Activated effector memory CD4-positive, alpha-beta T cell treated with anti-CD3 and anti-CD28 coated beads, Interleukin-2, amount 50 U/mL, for 16 hours (primary cell): ENCODE measurements around the gene PDCD5.
A peak's percentile ranks its signal among the peaks of the same experiment; 100 is the strongest.
"Not testable (repeated sequence)": the region's sequence is repeated elsewhere in the genome, so short reads cannot be mapped to it uniquely, and the experiment has no call there.

Experiments
- DNase-seq: peaks from one replicate; pipeline ENCODE4 v3.0.0-alpha.2; 2020

PDCD5 gene, protein sequence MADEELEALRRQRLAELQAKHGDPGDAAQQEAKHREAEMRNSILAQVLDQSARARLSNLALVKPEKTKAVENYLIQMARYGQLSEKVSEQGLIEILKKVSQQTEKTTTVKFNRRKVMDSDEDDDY

DNA sequence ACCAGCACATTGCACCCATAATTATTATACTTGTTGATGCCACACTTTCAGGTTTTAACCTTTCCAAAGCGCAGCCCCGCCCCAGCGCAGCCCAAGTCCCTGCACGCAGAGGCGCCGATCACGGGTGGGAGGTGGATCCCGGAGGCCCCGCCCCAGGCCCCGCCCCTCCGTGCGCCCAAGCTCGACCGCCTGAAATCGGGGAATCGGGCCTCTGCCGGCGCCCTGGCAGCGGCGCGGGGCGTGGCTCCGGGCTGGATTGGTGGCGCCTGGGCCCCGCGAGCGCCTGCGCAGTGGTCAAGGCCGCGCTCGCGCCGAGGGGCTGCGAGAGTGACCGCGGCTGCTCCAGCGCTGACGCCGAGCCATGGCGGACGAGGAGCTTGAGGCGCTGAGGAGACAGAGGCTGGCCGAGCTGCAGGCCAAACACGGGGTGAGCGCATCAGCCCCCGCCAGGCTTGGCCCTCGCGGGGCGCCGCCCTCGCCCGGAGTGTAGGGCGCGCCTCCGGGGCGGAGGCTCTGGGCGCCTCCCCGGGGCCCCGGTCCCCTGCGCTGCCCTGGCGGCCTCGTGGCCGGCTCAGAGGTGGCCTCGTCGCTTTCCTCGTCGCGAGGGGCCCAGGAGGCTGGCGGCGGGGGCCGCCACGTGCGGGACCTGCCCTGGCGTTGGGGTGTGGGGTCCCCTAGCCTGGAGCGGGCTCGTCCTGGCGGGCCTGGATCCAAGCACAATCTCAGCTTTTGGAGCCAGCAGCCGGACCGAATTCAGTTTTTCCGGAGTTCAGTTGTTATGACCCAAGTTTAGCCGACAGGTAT lies at the start of gene PDCD5:
Gene PDCD5, plus strand, starts transcription at position 290 of the 804 bp plus-strand sequence. Its CDS starts 72 bp downstream, at position 362.
- peak; percentile 99 for DNase-seq

DNA sequence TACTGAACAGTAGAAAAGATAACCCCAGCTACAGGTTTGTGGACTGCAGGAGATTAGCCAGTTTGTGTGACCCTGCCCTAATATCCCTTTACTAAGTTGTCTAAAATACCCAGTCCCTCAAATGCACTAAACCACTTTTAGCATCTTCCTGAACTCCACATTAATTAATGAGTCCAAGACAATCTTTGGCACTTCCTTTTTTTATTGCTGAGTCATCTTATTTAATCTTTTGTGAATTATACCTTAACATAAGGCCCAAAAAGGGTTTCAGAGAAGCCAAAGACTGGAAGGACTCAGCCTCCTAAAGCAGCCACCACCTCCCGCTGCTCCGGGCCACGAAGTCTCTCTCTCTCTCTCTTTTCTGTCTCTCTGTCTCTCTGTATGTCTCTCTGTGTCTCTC lies 48.8 kb upstream of the PDCD5 start:
- no peak for DNase-seq

DNA sequence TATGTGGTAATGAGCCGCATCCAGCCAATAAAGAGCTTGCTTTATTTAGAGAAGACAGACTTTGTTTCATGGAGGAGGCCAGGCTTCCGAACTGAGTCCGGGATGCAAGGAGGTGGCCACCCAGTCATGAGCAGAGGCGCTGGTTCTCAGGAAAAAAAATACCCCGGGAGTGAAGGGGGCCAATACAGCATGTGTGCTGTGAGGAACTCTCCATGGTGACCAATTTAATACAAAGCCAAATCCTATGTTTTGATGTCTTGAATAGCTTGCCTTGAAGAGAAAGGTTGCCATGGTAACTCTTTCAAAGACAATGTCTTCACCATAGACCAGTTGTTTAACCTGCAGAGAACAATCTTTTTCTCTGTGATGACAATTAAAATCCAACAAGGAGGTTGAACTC lies 43.4 kb upstream of the PDCD5 start:
- no peak for DNase-seq

DNA sequence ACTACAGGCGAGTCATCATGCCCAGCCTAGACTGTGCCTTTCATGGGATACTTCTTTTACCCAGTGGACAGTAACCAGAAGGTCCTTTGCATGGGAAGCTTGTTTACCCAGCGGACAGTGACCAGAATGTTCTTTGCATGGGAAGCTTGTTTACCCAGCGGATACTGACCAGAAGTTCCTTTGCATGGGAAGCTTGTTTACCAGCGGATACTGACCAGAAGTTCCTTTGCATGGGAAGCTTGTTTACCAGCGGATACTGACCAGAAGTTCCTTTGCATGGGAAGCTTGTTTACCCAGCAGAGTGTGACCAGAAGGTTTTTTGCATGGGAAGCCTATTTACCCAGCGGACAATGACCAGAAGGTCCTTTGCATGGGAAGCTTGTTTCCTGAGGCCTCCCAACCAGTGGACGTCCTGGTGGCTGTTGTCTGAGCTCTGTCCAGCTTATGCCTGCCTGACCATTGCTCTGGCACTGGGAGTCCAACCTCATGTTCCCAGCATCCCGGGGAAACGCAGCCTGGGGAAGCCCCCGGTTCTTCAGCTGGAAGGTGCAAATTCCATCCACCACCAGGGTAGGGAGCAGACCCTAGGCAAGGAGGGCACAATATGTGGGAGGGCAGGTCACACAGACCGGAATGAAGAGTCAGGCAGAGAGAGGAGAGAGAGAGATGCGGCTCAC lies 41.6 kb upstream of the PDCD5 start:
- DNase-seq = no peak

DNA sequence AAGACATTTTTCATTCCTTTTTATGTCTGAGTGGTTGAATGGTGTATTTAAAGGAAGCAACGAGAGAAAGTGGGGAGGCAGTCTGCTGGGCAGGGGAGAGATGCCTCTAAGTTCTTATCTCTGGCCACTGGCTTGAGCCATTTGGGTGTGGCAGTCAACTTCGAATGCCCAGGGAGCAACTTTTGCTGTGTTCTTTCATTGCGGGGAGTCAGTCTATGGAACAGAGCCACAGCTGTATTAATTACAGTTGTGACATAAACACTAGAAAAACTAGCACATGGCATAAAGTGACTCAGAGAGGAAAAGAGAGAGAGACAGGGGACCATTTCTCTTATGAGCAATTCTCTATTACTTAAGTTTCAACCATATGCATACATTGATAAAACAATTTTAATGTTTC lies 40.4 kb upstream of the PDCD5 start:
- DNase-seq = no peak

DNA sequence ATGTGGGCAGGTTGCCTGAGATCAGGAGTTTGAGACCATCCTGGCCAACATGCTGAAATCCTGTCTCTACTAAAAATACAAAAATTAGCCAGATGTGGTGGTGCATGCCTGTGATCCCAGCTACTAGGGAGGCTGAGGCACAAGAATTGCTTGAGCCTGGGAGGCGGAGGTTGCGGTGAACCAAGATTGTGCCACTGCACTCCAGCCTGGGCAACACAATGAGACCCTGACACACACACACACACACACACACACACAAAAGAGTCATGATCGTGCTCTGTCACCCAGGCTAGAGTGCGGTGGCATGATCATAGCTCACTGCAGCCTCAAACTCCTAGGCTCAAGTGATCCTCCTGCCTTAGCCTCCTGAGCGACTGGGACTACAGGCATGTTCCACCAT lies 39.6 kb upstream of the PDCD5 start:
- not testable (repeated sequence) for DNase-seq

DNA sequence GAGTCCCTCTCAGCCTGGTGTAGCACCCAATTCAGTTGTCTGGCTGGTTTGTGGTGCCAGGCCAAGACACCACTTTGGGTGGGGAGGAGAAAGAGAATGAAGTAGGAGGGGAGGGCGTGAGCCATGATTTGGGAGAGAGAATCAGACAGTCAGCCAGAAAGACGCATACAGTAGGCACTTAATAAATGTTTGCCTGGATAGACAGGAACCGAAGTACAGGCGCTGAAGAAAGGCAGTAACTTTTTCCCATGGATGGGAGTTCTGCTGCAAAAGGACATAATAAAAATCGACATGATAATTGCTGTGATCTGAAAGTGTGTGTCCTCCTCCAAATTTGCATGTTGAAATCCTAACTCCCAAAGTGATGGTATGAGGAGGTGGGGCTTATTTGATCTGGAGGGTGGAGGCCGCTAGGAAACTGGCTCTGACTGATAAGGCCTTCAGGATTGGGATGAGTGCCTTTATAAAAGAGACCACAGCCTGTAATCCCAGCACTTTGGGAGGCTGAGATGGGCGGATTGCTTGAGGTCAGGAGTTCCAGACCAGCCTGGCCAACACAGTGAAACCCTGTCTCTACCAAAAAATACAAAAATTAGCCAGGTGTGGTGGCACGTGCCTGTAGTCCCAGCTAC lies 38.4 kb upstream of the PDCD5 start:
- DNase-seq = no peak

DNA sequence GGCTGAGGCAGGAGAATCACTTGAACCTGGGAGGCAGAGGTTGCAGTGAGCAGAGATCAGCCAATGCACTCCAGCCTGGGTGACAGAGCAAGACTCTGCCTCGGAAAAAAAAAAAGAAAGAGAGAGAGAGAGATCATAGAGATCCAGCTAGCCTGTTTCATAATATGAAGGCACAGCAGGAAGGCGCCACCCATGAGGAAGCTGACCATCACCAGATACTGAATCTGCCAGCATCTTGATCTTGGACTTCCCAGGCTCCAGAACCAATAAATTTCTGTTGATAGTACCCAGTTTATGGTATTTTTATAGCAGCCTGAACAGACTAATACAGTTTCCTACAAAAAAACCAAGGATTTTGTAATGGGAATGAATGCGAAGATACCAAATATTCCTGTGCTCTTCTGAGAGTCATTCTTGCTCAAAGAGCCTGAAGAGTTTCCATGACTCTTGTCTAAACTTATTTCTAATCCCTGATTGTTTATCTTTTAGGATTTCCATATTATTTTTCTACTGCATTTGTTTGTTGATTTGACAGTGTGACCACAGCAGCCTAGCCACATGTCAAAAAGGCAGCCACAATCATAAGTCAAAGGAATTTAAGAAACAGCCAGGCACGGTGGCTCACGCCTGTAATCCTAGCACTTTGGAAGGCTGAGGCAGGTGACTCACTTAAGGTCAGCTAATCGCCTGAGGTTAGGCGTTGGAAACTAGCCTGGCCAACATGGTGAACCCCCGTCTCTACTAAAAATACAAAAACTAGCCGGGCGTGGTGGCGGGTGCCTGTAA lies 37.7 kb upstream of the PDCD5 start:
- DNase-seq = no peak

DNA sequence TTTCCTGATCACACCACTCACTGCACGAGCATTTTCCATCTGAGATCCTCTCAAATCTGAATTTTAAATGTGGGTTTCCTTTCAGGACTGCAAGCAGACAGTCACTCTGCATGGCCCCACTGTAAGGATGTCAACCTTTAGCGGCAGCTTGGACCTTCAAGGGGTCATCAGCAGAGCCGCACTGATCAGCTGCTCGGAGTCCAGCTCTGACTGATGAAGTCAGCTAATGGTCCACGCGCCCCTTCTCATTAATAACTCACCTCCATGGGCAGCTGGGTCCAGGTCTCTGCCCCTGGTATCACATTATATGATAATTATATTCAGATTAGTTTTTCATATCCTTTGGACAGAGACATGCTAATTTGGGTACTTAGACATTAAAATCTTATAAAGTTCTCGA lies 36.1 kb upstream of the PDCD5 start:
- no peak for DNase-seq

DNA sequence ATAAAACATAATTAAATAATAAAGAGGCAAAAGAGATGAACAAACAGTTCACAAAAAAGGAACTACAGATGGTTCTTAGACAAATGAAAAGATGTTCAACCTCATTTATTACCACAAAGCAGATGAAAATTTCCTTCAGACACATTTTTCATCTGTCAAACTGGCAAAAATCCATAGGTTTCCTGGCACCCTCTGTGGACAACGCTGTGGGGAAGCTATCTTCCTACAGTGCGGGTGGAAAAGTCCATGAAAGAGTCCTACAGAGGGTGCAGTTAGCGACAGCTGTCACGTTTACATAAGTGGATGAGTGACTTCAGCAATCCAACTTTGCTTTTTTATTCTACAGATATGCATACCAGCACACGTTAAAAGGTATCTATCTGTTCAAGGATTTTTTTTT lies 30.3 kb upstream of the PDCD5 start:
- DNase-seq = no peak

DNA sequence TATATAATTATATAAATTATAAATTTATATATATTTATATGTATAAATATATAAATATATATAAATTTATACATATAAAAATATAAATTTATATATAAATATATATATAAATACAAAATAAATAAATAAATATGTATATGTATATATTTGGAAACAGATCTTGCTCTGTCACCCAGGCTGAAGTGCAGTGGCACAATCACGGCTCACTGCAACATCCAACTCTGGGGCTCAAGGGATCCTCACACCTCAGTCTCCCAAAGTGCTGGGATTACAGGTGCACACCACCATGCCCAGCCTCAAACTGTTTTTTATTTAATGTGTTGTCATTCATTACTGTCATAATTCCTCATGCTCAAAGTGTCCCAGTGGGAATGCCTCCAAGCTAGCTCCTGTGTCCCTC lies 25.2 kb upstream of the PDCD5 start:
- no peak for DNase-seq

DNA sequence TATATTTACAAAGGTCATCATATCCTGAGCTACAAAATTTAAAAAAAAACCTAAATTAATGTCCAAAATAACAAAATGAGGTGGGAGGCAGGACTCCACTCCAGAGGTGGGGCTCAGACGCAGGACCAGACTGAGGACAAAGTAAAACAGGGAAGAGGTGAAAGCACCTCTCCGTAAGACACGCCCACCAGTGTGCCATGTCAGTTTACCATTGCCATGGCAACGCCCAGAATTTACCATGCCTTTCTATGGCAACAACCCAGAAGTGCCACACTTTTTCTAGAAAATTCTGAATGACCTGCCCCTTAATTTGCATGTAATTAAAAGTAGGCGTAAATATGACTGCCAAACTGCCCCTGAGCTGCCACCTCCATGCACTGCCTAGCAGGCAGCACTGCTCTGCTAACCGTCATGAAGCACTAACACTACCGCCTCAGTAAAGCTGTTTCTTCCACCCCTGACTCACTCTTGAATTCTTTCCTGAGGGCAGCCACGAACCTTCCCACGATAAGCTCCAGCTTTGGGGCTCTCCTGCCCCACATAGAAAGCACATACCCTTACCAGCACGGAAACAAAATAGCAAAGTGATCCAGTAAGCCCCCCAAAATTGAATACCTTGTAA lies 22.3 kb upstream of the PDCD5 start:
- DNase-seq = no peak

DNA sequence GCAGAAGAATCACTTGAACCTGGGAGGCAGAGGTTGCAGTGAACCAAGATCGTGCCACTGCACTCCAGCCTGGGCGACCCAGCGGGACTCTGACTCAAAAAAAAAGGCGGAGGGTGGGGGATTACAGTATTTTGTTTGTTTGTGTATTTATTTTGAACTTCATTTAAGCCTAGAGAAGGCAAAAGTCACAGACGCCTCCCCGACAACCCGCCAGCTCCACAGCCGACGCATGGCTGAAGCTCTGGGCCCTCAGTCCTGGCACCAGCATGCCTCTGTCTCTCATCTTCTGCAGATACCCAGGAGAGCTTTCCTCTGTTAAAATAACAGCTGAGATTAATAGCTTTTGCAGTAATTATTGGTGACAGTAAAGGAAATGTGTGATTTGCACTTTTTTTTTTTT lies 17.2 kb upstream of the PDCD5 start:
- no peak for DNase-seq

DNA sequence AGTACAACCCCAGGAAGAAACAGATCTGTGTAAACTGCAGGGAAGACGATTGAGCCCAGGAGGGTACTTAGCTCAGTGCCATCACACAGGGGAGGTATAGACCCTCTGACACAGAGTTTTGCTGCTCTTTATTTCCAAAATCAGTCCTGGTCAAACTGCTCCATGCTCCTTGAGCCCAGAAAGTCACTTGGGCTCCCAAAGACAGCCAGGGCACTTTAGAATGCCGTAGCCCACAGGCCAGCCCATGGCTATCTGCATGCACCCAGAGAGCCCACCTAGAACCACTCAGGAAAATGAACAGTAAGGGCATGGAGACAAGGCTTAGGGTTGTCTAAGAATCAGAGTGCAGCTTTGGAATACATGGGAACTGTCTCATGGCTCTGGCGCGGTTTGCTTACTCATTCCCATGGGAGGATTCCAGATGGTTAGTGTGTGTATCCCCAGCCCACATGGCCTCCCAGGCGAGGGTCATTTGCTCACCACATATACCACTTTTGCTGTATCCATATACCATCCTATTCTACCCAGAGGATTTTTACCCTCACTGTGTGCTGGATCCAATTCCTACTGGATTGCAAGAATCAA lies 14.7 kb upstream of the PDCD5 start:
- DNase-seq = no peak

DNA sequence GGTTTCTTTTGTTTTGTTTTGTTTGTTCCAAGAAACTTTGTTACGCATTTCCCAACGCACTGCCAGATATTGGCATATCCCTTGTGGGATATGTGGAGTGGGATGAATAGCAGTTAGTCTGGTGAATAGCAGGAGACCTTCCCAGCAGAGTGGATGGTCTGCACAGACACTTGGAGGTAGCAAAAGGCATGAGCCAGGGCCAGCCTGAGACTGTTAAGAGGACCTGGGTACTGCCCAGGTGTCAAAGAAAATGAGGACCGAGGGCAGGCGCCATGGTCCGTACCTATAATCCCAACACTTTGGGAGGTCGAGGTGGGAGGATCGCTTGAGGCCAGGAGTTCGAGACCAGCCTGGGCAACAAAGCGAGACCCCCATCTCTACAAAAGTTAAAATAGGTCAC lies 13.5 kb upstream of the PDCD5 start:
- no peak for DNase-seq

DNA sequence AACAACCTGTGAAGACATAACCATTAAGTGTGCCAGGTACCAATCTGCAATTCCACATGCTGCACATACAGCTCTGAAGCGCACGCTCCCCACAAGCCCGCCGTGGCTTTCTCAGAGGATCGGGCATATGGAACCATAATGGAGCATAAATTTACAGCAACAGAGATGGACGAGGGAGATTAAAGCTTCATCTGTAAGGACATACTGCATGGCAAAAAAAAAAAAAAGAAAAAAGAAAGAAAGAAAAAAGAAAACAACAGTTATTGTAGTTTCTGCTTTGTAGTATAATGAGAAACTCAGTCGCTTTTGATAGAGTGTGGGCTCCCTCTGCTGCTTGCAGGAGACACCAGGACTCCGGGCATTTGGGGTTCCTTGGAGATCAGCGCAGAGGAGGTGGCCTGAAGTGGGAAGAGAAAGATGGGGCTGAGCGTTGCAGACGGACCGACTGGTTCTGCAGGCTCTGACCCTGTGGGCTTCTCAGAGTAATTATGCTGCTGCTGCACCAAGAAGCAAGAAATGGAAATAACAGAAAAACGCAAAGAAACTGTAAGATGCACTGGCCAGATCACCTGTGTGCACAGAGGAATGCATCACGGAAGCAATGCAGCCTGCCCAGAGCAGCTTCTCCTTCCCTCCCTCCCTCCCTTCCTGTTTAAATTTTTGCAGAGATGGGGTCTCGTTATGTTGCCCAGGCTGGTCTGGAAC lies 10.8 kb upstream of the PDCD5 start:
- peak; percentile 67 for DNase-seq

DNA sequence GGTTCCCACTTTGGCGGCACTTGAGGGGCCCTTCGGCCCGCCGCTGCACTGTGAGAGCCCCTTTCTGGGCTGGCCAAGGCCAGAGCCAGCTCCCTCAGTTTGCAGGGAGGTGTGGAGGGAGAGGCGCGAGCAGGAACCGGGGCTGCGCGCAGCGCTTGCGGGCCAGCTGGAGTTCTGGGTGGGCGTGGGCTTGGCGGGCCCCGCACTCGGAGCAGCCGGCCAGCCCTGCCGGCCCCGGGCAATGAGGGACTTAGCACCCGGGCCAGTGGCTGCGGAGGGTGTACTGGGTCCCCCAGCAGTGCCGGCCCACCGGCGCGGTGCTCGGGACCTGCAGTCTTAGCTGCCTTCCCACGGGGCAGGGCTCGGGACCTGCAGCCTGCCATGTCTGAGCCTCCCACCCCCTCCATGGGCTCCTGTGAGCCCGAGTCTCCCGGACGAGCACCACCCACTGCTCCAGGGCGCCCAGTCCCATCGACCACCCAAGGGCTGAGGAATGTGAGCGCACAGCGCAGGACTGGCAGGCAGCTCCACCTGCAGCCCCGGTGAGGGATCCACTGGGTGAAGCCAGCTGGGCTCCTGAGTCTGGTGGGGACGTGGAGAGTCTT lies 9.4 kb upstream of the PDCD5 start:
- not testable (repeated sequence) for DNase-seq

DNA sequence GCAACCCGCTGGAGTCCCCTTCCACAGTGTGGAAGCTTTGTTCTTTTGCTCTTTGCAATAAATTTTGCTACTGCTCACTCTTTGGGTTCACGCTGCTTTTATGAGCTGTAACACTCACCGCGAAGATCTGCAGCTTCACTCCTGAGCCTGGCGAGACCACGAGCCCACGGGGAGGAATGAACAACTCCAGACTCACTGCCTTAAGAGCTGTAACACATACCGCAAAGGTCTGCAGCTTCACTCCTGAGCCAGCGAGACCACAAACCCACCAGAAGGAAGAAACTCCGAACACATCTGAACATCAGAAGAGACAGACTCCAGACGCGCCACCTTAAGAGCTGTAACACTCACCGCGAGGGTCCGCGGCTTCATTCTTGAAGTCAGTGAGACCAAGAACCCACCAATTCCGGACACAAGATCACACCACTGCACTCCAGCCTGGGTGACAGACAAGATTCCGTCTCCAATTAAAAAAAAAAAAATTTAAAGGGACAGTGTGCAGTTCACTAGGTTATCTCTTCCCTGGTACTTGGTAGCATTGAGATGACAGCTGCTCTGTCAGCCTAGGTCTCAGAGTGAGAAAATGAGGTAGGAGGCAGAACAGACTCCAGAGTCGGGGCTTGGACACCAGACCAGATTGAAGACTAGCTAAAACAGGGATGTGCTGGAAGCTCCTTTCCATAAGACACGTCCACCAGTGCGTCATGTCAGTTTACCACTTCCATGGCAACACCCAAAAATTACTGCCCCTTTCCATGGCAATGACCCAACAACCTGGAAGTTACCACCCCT lies 8.1 kb upstream of the PDCD5 start:
- not testable (repeated sequence) for DNase-seq

DNA sequence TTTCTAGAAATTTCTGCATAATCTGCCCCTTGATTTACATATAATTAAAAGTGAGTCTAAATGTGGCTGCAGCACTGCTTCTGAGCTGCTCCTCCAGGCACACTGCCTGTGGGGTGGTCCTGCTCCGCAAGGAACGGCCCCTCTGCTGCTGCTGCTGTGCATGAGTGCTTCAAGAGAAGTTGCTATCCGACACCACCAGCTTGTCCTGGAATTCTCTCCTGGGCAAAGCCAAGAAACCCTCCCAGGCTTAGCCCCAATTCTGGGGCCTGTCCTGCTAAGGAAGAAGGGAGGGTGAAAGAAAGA lies 7.5 kb upstream of the PDCD5 start:
- DNase-seq = no peak

DNA sequence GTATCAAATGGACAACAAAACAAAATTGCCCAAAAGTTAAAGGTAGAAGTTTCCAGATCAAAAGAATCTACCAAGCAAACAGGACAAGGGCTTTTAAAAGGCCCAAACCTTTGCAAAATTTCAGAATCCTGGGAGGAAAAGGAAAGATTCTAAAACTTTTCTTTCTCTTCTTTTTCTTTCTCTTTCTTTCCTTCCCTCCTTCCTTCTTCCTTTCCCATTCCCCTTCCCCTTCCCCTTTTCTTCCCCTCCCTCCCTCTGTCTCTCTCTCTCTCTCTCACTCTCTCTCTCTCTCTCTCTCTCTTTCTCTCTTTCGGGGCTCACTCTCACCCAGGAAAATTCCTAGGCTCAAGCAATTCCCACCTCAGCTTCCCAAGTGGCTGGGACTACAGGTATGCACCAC lies 4.2 kb upstream of the PDCD5 start:
- DNase-seq = no peak
